GM23338 (cell line): ENCODE data around the gene ARL15.

Experiments used
- ETS1 ChIP-seq: IDR thresholded peaks from 2 replicates; pipeline ENCODE4 v1.6.1; 2016; ENCODE audit warnings: antibody characterized with exemption
- EZH2 ChIP-seq: fragments of 200-600 bp; sonication (generic); IDR thresholded peaks from one replicate; pipeline ENCODE4 v1.8.0; 2017; ENCODE audit warnings: antibody characterized with exemption, mild to moderate bottlenecking, low read depth; ENCODE audit not compliant: unreplicated experiment
- POLR2AphosphoS5 ChIP-seq: IDR thresholded peaks from 2 replicates; pipeline ENCODE4 v1.6.1; 2016; ENCODE audit warnings: antibody characterized with exemption, low read depth
- REST ChIP-seq: IDR thresholded peaks from one replicate; pipeline ENCODE4 v1.6.1; 2018; ENCODE audit warnings: antibody characterized with exemption; ENCODE audit not compliant: unreplicated experiment

GRCh38 chr5:54150841-54151240, 159.5 kb downstream of the ARL15 start:
- TF ChIP-seq POLR2AphosphoS5 (no peak), EZH2 (no peak), REST (no peak), ETS1 (no peak)
